K562 (cell line): ENCODE data around the gene MBD5. TPM values are rescaled to one million over a fixed set of nuclear protein-coding genes. Genes with fewer than 3 reads are reported as not detected.
A peak's percentile ranks its signal among the peaks of the same experiment; 100 is the strongest.

Experiments
- BRF2 ChIP-seq: IDR thresholded peaks from 3 replicates; pipeline ENCODE4 v1.6.1; 2011; ENCODE audit warnings: borderline replicate concordance, mild to moderate bottlenecking; ENCODE audit not compliant: insufficient read length, insufficient read depth
- CHD2 ChIP-seq: IDR thresholded peaks from 2 replicates; pipeline ENCODE4 v1.6.1; 2011; ENCODE audit warnings: low read depth, low read length
- CTBP1 ChIP-seq: fragments of 450-650 bp; IDR thresholded peaks from 2 replicates; pipeline ENCODE4 v1.6.1; 2016; ENCODE audit warnings: borderline replicate concordance
- ETS1 ChIP-seq: conservative IDR thresholded peaks from 2 replicates; pipeline ENCODE4 v1.6.1; 2011; ENCODE audit warnings: low read depth, mild to moderate bottlenecking, low read length; ENCODE audit not compliant: control insufficient read depth
- HMG20B ChIP-seq: fragments of 250-450 bp; sonication (Bioruptor Pico); IDR thresholded peaks from 2 replicates; pipeline ENCODE4 v1.5.0; 2021; ENCODE audit warnings: mild to moderate bottlenecking
- MAZ ChIP-seq, 2 experiments: fragments of 450-650 bp in 1 of 2; sonication (generic) in 1 of 2; formaldehyde crosslinking; IDR thresholded peaks in 1 of 2; conservative IDR thresholded peaks in 1 of 2; 2 replicates each; pipeline versions ENCODE4 v1.4.0 to v1.5.0; 2020; ENCODE audit warnings: mild to moderate bottlenecking in 1 of 2, missing genetic modification reagents in 1 of 2
- MBD2 ChIP-seq: sonication (generic); IDR thresholded peaks from 2 replicates; pipeline ENCODE4 v1.6.1; 2016; ENCODE audit warnings: low read depth, borderline replicate concordance
- NBN ChIP-seq: fragments of 450-650 bp; IDR thresholded peaks from 2 replicates; pipeline ENCODE4 v1.6.1; 2016; ENCODE audit warnings: low read depth, mild to moderate bottlenecking
- NCOA1 ChIP-seq: fragments of 450-650 bp; IDR thresholded peaks from 2 replicates; pipeline ENCODE4 v1.6.1; 2016; ENCODE audit warnings: low read depth
- RAD51 ChIP-seq: fragments of 450-650 bp; IDR thresholded peaks from 2 replicates; pipeline ENCODE4 v1.7.1; 2016; ENCODE audit warnings: low read depth, mild to moderate bottlenecking, borderline replicate concordance
- RHOXF2B ChIP-seq: fragments of 250-450 bp; sonication (Bioruptor Pico); conservative IDR thresholded peaks from 2 replicates; pipeline ENCODE4 v1.5.1; 2021
- SLC30A9 ChIP-seq: fragments of 250-450 bp; sonication (Bioruptor Pico); IDR thresholded peaks from 2 replicates; pipeline ENCODE4 v1.8.0; 2022; ENCODE audit warnings: mild to moderate bottlenecking, moderate library complexity
- ZC3H4 ChIP-seq: sonication (generic); formaldehyde crosslinking; IDR thresholded peaks from 2 replicates; pipeline ENCODE4 v1.9.0; 2021; ENCODE audit warnings: missing genetic modification reagents, borderline replicate concordance
- ZNF398 ChIP-seq: fragments of 250-450 bp; sonication (Bioruptor Pico); IDR thresholded peaks from 2 replicates; pipeline ENCODE4 v1.8.0; 2021; ENCODE audit warnings: moderate library complexity, mild to moderate bottlenecking, inconsistent platforms
- ZNF507 ChIP-seq: conservative IDR thresholded peaks from 2 replicates; pipeline ENCODE4 v1.6.1; 2017; ENCODE audit warnings: missing genetic modification characterization, missing compliant biosample characterization
- ZNF609 ChIP-seq: sonication (generic); formaldehyde crosslinking; IDR thresholded peaks from 2 replicates; pipeline ENCODE4 v1.8.1; 2023; ENCODE audit warnings: missing genetic modification reagents, mild to moderate bottlenecking, borderline replicate concordance
- ZNF699 ChIP-seq: fragments of 250-450 bp; sonication (Bioruptor Pico); IDR thresholded peaks from 2 replicates; pipeline ENCODE4 v1.8.0; 2021; ENCODE audit warnings: mild to moderate bottlenecking, moderate library complexity; ENCODE audit not compliant: insufficient replicate concordance
- ZNF830 ChIP-seq: fragments of 250-450 bp; sonication (Bioruptor Pico); IDR thresholded peaks from 2 replicates; pipeline ENCODE4 v1.5.0; 2021; ENCODE audit warnings: mild to moderate bottlenecking
- polyA plus RNA-seq, 8 experiments: library from polyadenylated mRNA; depleted of rRNA in 4 of 8; stranded (reverse) in 5 of 8; unstranded in 3 of 8; fragments of >200 nt; fragmentation: Nextera tagmentation in 2 of 8; fragmentation: Illumina TruSeq in 1 of 8; extraction: Ambion mirVana in 2 of 8; extraction: Trizol in 1 of 8; gene quantifications; 2 replicates each; pipeline versions ENCODE4 v1.2.1 to v1.2.3, GENCODE V29; 2011 to 2014; ENCODE audit warnings: inconsistent platforms in 1 of 8, missing spikeins in 1 of 8
- total RNA-seq, 7 experiments: library from RNA; depleted of rRNA in 6 of 7; stranded (reverse); fragments of >200 nt in 6 of 7; fragmentation: Illumina TruSeq in 2 of 7; extraction: Trizol in 2 of 7; gene quantifications; 2 replicates each; pipeline versions ENCODE4 v1.2.1 to v1.2.3, GENCODE V29; 2011 to 2021; ENCODE audit warnings: low replicate concordance in 1 of 7

MBD5 gene
- total and polyA plus RNA-seq, 9 of the 15 experiments (the other 6 are each of a cell fraction or from before 2014, with no cell fraction given) = 3.4 to 14.5 (median 9.0) TPM

- TF ChIP-seq ZNF609 (CRISPR knock-in tag) (no peak), CTBP1 (peak; percentile 91), ETS1 (peak; percentile 59; the same call in 1 of the 2 replicates), NCOA1 (peak; percentile 31; the same call in 1 of the 2 replicates), CHD2 (peak; percentile 76), BRF2 (no peak), RAD51 (peak; percentile 97), RHOXF2B (CRISPR knock-in tag) (no peak), MAZ (CRISPR knock-in tag; conservative IDR thresholded peaks at IDR 0.05 in 1 of 2, IDR thresholded peaks at IDR 0.05 in 1 of 2) (peak; percentile 90 to 96), HMG20B (CRISPR knock-in tag) (no peak), NBN (peak; percentile 92), ZNF398 (CRISPR knock-in tag) (no peak), ZNF507 (tag) (no peak), ZNF830 (0 out of 2 replicates have a peak, but pooled peaks have one; percentile 35), MBD2 (peak; percentile 64; the same call in 1 of the 2 replicates), SLC30A9 (CRISPR knock-in tag) (no peak), ZC3H4 (CRISPR knock-in tag) (no peak), ZNF699 (CRISPR knock-in tag) (no peak)
Measured at GRCh38 chr2:148020111-148021058, 506 bp upstream of the MBD5 start, which contains the start of gene ORC4 (continued).
